SU-DHL-6 (cell line): ENCODE results near the gene ZBED2.

ENCODE experiments used
- H2AFZ ChIP-seq: fragments of 200-600 bp; sonication (generic); 2 replicates; pipeline ENCODE4 v1.6.1; 2014; ENCODE audit warnings: low read depth, mild to moderate bottlenecking, moderate library complexity, mixed read lengths, antibody characterized with exemption, low read length; ENCODE audit not compliant: severe bottlenecking
- H3F3A ChIP-seq: fragments of 200-600 bp; shearing (Covaris generic); 2 replicates; pipeline ENCODE4 v1.6.0; 2016; ENCODE audit warnings: antibody characterized with exemption, mild to moderate bottlenecking; ENCODE audit not compliant: insufficient read depth
- H3K27ac ChIP-seq: fragments of 200-600 bp; sonication (generic); 2 replicates; pipeline ENCODE4 v1.5.1; 2016; ENCODE audit warnings: low read depth, mild to moderate bottlenecking, low read length, moderate library complexity, mixed read lengths
- H3K27me3 ChIP-seq: fragments of 200-600 bp; sonication (generic), shearing (Covaris generic); 2 replicates; pipeline ENCODE4 v1.6.0; 2014; ENCODE audit warnings: mild to moderate bottlenecking, low read length
- H3K36me3 ChIP-seq: fragments of 200-600 bp; sonication (generic); 2 replicates; pipeline ENCODE4 v1.6.1; 2014; ENCODE audit warnings: mild to moderate bottlenecking, low read length, mixed read lengths
- H3K4me2 ChIP-seq: fragments of 300-600, 200-600 bp; shearing (Covaris generic), sonication (generic); 2 replicates; pipeline ENCODE4 v1.6.0; 2014; ENCODE audit warnings: low read length, low read depth, mild to moderate bottlenecking; ENCODE audit not compliant: poor library complexity, severe bottlenecking
- H3K4me3 ChIP-seq: fragments of 200-600 bp; sonication (generic); 2 replicates; pipeline ENCODE4 v1.5.1; 2014; ENCODE audit warnings: antibody characterized with exemption, low read length, mild to moderate bottlenecking, mixed read lengths; ENCODE audit not compliant: insufficient read depth, poor library complexity, severe bottlenecking
- H3K79me2 ChIP-seq: fragments of 200-600 bp; sonication (generic); 2 replicates; pipeline ENCODE4 v1.6.1; 2014; ENCODE audit warnings: mild to moderate bottlenecking, low read length, moderate library complexity; ENCODE audit not compliant: insufficient read depth
- H3K9ac ChIP-seq: fragments of 200-600 bp; sonication (generic); 2 replicates; pipeline ENCODE4 v1.7.0; 2014; ENCODE audit warnings: mild to moderate bottlenecking, low read length
- H3K9me2 ChIP-seq: fragments of 200-600 bp; sonication (generic); replicated peaks from 2 replicates; pipeline ENCODE4 v1.6.1; 2014; ENCODE audit warnings: low read length; ENCODE audit not compliant: insufficient read depth
- H3K9me3 ChIP-seq: fragments of 200-600 bp; sonication (generic); 2 replicates; pipeline ENCODE4 v1.6.1; 2014; ENCODE audit warnings: low read length, mixed read lengths; ENCODE audit not compliant: insufficient read depth
- H4K20me1 ChIP-seq: fragments of 200-600 bp; sonication (generic); 2 replicates; pipeline ENCODE4 v1.6.1; 2014; ENCODE audit warnings: low read depth, mild to moderate bottlenecking, antibody characterized with exemption, low read length, moderate library complexity, mixed read lengths
- EZH2phosphoT487 ChIP-seq: fragments of 200-600 bp; sonication (generic), shearing (Covaris generic); conservative IDR thresholded peaks from 2 replicates; pipeline ENCODE4 v1.6.1; 2018; ENCODE audit warnings: mild to moderate bottlenecking, antibody characterized with exemption, low read length, moderate library complexity, mixed read lengths
- TF ChIP-seq, protein P1 (sequence below): fragments of 200-600 bp; sonication (generic); IDR thresholded peaks from one replicate; pipeline ENCODE4 v1.5.1; 2017; ENCODE audit warnings: antibody characterized with exemption, mild to moderate bottlenecking, low read length, moderate library complexity; ENCODE audit not compliant: insufficient read depth, poor library complexity, severe bottlenecking

The ZBED2 gene

DNA sequence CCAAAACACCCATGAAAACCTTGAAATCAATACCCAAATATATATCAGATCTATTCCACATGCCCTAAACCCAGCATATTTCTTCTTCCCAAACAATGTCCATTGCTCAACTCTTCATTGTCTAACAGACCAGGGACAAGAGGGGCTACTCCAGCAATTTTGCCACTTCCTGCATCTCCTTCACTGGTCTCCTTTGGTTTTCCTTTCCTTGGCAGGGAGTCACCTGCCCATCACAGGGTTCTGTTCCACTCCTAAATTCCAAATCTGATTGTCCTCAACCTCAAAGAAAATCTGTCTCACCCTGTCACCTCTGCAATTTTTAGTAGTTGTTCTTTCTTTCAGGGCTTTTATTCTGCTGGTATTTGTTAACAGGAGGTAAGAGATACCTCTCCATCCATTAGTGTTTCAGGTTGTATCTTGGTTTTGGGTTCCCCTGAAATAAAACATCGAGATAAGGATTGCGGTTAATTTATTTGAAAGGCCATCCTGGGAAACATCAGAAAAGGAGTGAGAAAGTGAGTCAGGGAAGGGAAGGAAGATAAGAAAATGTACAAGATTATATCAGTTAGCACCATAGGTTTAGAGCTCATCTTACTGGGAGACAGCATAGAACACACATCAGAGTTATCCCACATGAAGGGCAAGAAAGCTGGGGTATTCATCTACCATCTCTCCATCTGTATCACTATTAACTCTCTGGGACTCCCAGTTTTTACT lies 13.6 kb downstream of the ZBED2 start:
- TF ChIP-seq, protein P1, sequence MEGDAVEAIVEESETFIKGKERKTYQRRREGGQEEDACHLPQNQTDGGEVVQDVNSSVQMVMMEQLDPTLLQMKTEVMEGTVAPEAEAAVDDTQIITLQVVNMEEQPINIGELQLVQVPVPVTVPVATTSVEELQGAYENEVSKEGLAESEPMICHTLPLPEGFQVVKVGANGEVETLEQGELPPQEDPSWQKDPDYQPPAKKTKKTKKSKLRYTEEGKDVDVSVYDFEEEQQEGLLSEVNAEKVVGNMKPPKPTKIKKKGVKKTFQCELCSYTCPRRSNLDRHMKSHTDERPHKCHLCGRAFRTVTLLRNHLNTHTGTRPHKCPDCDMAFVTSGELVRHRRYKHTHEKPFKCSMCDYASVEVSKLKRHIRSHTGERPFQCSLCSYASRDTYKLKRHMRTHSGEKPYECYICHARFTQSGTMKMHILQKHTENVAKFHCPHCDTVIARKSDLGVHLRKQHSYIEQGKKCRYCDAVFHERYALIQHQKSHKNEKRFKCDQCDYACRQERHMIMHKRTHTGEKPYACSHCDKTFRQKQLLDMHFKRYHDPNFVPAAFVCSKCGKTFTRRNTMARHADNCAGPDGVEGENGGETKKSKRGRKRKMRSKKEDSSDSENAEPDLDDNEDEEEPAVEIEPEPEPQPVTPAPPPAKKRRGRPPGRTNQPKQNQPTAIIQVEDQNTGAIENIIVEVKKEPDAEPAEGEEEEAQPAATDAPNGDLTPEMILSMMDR: no peak
- no peak for TF ChIP-seq EZH2phosphoT487
- no peaks in the 10 kb centered on the region for H3K9me2 ChIP-seq
- no peaks in the 10 kb centered on the region for H3F3A ChIP-seq
- no peak overlapping the region for H2AFZ ChIP-seq
- no peak overlapping the region for H3K9ac ChIP-seq
- no peaks in the 10 kb centered on the region for H3K36me3 ChIP-seq
- H3K79me2 ChIP-seq: no peaks in the 10 kb centered on the region
- no peaks in the 10 kb centered on the region for H4K20me1 ChIP-seq
- H3K27me3 ChIP-seq: no peaks in the 10 kb centered on the region
- H3K9me3 ChIP-seq: no peaks in the 10 kb centered on the region
- H3K4me2 ChIP-seq: no peak overlapping the region
- no peak overlapping the region for H3K27ac ChIP-seq
- no peak overlapping the region for H3K4me3 ChIP-seq

DNA sequence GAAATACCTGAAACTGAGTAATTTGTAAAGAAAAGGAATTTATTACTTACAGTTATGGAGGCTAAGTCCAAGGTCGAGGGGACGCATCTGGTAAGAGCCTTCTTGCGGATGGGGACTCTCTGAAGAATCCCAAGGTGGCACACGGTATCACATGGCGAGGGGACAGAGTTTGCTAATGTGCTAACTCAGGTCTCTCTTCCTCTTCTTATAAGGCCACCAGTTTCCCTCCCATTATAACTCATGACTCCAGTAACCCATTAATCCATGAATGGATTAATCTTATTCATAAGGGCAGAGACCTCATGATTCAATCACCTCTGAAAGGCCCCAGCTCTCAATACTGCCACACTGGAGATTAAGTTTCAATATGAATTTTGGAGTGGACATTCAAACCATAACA lies 15.7 kb downstream of the ZBED2 start:
- no peaks in the 10 kb centered on the region for H3K36me3 ChIP-seq

DNA sequence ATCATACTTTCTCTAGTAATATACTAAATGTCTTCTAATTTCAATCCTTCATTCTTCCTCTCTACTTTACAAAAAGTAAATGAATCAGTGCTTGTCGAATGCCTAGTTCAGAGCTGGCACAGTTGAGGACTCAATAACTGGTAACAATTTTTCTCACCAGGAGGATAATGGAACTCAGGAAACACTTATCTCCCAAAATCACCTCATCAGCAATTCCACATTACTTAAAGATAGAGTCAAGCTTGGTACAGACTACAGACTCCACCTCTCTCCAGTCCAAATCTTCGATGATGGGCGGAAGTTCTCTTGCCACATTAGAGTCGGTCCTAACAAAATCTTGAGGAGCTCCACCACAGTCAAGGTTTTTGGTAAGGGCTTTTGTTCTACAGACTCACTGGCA lies 16.3 kb downstream of the ZBED2 start:
- Histone ChIP-seq H3K79me2 (no peaks in the 10 kb centered on the region), H4K20me1 (no peaks in the 10 kb centered on the region), H2AFZ (no peak overlapping the region), H3K36me3 (no peaks in the 10 kb centered on the region), H3K4me2 (no peak overlapping the region), H3K4me3 (no peak overlapping the region), H3K9me3 (no peaks in the 10 kb centered on the region), H3K27ac (no peak overlapping the region), H3K27me3 (no peaks in the 10 kb centered on the region), H3K9me2 (no peaks in the 10 kb centered on the region), H3K9ac (no peak overlapping the region), H3F3A (no peaks in the 10 kb centered on the region)
- TF ChIP-seq, protein P1: no peak
- TF ChIP-seq EZH2phosphoT487: no peak

More for the DNA sequence above, 15.7 kb downstream of the ZBED2 start:
- H3K27ac ChIP-seq: no peak overlapping the region
- H3K4me3 ChIP-seq: no peak overlapping the region
- no peaks in the 10 kb centered on the region for H3K27me3 ChIP-seq
- no peak overlapping the region for H3K4me2 ChIP-seq
- H3K79me2 ChIP-seq: no peaks in the 10 kb centered on the region
- H3F3A ChIP-seq: no peaks in the 10 kb centered on the region
- H3K9me2 ChIP-seq: no peaks in the 10 kb centered on the region
- H4K20me1 ChIP-seq: no peaks in the 10 kb centered on the region
- TF ChIP-seq EZH2phosphoT487: no peak
- TF ChIP-seq, protein P1: no peak
- H3K9me3 ChIP-seq: no peaks in the 10 kb centered on the region
- no peak overlapping the region for H2AFZ ChIP-seq
- H3K9ac ChIP-seq: no peak overlapping the region
